Measurements from ENCODE around the gene SCO1.

GRCh38 chr17:10624969-10625368, 72.4 kb downstream of the SCO1 start:
- no peak for TF ChIP-seq CTCF (IDR thresholded peaks at IDR 0.05)
- no peak for TF ChIP-seq EZH2 (IDR thresholded peaks at IDR 0.05; ENCODE audit: borderline replicate concordance, insufficient read depth, low read depth, low read length, poor library complexity, severe bottlenecking)

Data from B cell (primary cell).